SU-DHL-6 (cell line): ENCODE results near the gene RAD23B.
A peak's percentile ranks its signal among the peaks of the same experiment; 100 is the strongest.

ENCODE experiments used
- H2AFZ ChIP-seq: fragments of 200-600 bp; sonication (generic); 2 replicates; pipeline ENCODE4 v1.6.1; 2014; ENCODE audit warnings: low read depth, mild to moderate bottlenecking, moderate library complexity, mixed read lengths, antibody characterized with exemption, low read length; ENCODE audit not compliant: severe bottlenecking
- H3F3A ChIP-seq: fragments of 200-600 bp; shearing (Covaris generic); 2 replicates; pipeline ENCODE4 v1.6.0; 2016; ENCODE audit warnings: antibody characterized with exemption, mild to moderate bottlenecking; ENCODE audit not compliant: insufficient read depth
- H3K27ac ChIP-seq: fragments of 200-600 bp; sonication (generic); 2 replicates; pipeline ENCODE4 v1.5.1; 2016; ENCODE audit warnings: low read depth, mild to moderate bottlenecking, low read length, moderate library complexity, mixed read lengths
- H3K27me3 ChIP-seq: fragments of 200-600 bp; sonication (generic), shearing (Covaris generic); 2 replicates; pipeline ENCODE4 v1.6.0; 2014; ENCODE audit warnings: mild to moderate bottlenecking, low read length
- H3K36me3 ChIP-seq: fragments of 200-600 bp; sonication (generic); 2 replicates; pipeline ENCODE4 v1.6.1; 2014; ENCODE audit warnings: mild to moderate bottlenecking, low read length, mixed read lengths
- H3K4me2 ChIP-seq: fragments of 300-600, 200-600 bp; shearing (Covaris generic), sonication (generic); 2 replicates; pipeline ENCODE4 v1.6.0; 2014; ENCODE audit warnings: low read length, low read depth, mild to moderate bottlenecking; ENCODE audit not compliant: poor library complexity, severe bottlenecking
- H3K4me3 ChIP-seq: fragments of 200-600 bp; sonication (generic); 2 replicates; pipeline ENCODE4 v1.5.1; 2014; ENCODE audit warnings: antibody characterized with exemption, low read length, mild to moderate bottlenecking, mixed read lengths; ENCODE audit not compliant: insufficient read depth, poor library complexity, severe bottlenecking
- H3K79me2 ChIP-seq: fragments of 200-600 bp; sonication (generic); 2 replicates; pipeline ENCODE4 v1.6.1; 2014; ENCODE audit warnings: mild to moderate bottlenecking, low read length, moderate library complexity; ENCODE audit not compliant: insufficient read depth
- H3K9ac ChIP-seq: fragments of 200-600 bp; sonication (generic); 2 replicates; pipeline ENCODE4 v1.7.0; 2014; ENCODE audit warnings: mild to moderate bottlenecking, low read length
- H3K9me2 ChIP-seq: fragments of 200-600 bp; sonication (generic); replicated peaks from 2 replicates; pipeline ENCODE4 v1.6.1; 2014; ENCODE audit warnings: low read length; ENCODE audit not compliant: insufficient read depth
- H3K9me3 ChIP-seq: fragments of 200-600 bp; sonication (generic); 2 replicates; pipeline ENCODE4 v1.6.1; 2014; ENCODE audit warnings: low read length, mixed read lengths; ENCODE audit not compliant: insufficient read depth
- H4K20me1 ChIP-seq: fragments of 200-600 bp; sonication (generic); 2 replicates; pipeline ENCODE4 v1.6.1; 2014; ENCODE audit warnings: low read depth, mild to moderate bottlenecking, antibody characterized with exemption, low read length, moderate library complexity, mixed read lengths
- EZH2phosphoT487 ChIP-seq: fragments of 200-600 bp; sonication (generic), shearing (Covaris generic); conservative IDR thresholded peaks from 2 replicates; pipeline ENCODE4 v1.6.1; 2018; ENCODE audit warnings: mild to moderate bottlenecking, antibody characterized with exemption, low read length, moderate library complexity, mixed read lengths
- TF ChIP-seq, protein P1 (sequence below): fragments of 200-600 bp; sonication (generic); IDR thresholded peaks from one replicate; pipeline ENCODE4 v1.5.1; 2017; ENCODE audit warnings: antibody characterized with exemption, mild to moderate bottlenecking, low read length, moderate library complexity; ENCODE audit not compliant: insufficient read depth, poor library complexity, severe bottlenecking

The RAD23B gene

DNA sequence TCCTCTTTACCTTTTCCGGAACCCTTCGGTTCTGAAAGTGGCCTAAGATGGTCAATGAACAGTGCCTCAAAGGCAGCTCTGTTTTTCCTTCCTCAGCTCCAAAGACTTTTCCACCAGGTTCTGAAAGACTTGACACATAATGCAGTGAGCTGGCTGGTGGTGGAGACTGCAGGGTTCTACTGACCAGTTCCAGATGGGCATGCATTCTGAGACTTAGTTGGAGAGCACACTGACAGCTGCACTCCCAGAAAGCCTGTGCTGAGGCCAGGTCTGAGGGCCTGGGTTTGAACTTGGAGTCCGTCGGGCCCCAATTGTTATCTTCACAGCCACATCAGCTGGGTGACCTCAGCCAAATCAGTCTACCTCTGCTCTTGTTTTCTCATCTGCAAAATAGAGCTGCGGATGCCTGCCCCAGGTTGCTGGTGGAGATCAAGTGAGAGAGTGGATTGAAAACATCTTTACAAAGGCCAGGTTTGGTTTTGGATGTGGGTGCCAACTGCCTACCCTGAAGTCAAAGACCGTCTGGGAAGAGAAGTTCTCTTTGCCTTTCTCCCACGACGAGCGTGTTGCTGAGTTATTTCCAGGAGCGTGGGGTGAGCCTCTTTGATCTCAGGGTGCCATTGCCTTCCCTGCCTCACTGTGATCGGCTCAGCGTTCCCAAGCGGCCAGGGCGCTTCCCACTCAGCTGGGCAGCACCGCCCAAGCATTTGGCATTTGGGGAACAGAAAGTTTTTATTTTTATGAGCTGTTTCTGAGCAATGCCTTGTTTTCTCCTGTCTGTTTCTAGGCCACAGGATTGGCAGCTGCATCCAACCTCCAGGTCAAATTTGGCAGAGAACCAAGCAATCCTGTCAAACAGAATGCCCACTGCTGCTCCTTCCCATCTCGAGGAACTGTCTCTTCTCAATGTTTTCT, 54.9 kb downstream of the RAD23B start:
- Histone ChIP-seq H3K79me2 (no peaks in the 10 kb centered on the region), H3K4me2 (no peak overlapping the region), H4K20me1 (no peaks in the 10 kb centered on the region), H3K9me2 (no peaks in the 10 kb centered on the region), H3K4me3 (no peak overlapping the region), H3K27me3 (no peaks in the 10 kb centered on the region), H3K9me3 (no peaks in the 10 kb centered on the region), H2AFZ (no peak overlapping the region), H3K36me3 (no peaks in the 10 kb centered on the region; the same call in 1 of the 2 replicates), H3F3A (no peaks in the 10 kb centered on the region), H3K9ac (no peak overlapping the region), H3K27ac (no peak overlapping the region)
- no peak for TF ChIP-seq EZH2phosphoT487
- TF ChIP-seq, protein P1, sequence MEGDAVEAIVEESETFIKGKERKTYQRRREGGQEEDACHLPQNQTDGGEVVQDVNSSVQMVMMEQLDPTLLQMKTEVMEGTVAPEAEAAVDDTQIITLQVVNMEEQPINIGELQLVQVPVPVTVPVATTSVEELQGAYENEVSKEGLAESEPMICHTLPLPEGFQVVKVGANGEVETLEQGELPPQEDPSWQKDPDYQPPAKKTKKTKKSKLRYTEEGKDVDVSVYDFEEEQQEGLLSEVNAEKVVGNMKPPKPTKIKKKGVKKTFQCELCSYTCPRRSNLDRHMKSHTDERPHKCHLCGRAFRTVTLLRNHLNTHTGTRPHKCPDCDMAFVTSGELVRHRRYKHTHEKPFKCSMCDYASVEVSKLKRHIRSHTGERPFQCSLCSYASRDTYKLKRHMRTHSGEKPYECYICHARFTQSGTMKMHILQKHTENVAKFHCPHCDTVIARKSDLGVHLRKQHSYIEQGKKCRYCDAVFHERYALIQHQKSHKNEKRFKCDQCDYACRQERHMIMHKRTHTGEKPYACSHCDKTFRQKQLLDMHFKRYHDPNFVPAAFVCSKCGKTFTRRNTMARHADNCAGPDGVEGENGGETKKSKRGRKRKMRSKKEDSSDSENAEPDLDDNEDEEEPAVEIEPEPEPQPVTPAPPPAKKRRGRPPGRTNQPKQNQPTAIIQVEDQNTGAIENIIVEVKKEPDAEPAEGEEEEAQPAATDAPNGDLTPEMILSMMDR, result no peak

DNA sequence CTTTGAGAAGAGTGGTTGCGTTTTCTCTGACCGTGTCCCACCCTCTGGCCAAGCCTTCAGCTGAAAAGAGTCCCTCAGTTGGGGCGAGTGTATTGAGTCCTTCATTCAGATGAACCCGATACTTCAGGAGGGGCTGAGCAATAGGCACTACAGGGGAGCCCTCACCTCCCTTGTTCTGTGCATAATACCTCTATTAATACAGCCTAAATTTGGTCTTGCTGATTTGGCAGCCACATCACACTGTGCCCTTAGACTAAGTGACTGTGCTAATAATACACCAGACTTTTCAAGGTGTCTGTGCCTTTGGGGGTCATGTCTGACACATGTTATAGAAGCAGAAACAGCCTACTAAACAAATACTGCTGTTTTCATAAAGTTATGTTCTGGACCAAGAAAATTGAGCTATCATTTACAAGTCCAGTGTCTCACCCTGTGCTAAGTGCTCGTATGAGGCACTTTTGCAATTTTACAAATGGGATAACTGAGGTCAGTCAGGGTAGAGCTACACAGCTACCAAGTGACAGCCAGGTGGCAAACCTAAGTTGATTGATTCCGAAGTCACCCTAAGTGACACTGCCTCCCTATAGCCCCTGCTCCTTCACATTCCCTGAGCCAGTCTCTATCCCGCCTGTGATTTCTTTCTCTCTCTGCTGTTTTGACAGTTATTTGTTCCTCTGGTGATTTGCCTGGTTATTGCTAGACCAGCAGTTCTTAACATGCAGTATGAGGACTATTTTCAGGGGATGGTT, 56.0 kb downstream of the RAD23B start:
- Histone ChIP-seq H3K9me3 (no peaks in the 10 kb centered on the region), H3K9ac (no peak overlapping the region), H3K9me2 (no peaks in the 10 kb centered on the region), H3K27ac (no peak overlapping the region), H4K20me1 (no peaks in the 10 kb centered on the region), H3K79me2 (no peaks in the 10 kb centered on the region), H3K27me3 (no peaks in the 10 kb centered on the region), H3K4me3 (no peak overlapping the region), H3F3A (no peaks in the 10 kb centered on the region), H2AFZ (no peak overlapping the region), H3K4me2 (no peak overlapping the region), H3K36me3 (no peaks in the 10 kb centered on the region)
- no peak for TF ChIP-seq EZH2phosphoT487
- TF ChIP-seq, protein P1, result no peak

DNA sequence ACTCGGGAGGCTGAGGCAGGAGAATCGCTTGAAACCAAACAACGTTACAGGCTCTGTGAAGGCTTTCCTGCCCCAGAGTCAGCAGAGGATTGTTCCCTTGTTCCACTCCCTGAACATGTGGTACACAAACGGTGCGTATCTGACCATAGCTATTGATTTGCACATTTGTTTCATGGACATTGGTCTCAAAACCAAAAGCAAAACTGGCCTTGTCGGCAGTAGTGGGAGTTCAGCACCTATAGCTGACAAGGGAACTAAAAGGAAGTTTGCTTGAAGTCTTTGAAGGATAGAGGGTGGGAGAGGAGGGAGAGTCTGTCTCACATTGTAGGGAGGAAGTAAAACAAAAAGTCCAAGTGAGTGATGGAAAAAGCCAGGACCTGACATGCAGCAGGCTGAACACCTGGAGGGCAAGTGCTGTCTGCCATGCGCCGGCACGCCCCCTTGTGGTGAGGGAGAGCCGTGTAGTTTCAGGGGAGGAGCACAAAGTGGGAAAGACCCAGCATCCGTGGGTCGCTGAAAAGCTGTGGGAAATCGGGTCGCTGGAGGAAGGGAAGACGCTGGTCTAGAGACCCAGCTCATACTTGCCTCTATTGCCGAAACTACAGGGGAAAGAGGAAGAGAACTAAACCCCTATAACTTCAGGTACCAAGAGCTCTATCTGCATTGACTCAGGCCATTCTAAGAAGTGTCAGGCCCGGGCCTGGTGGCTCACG, 58.0 kb downstream of the RAD23B start:
- Histone ChIP-seq H3K27ac (no peak overlapping the region), H2AFZ (no peak overlapping the region), H3K9me3 (no peaks in the 10 kb centered on the region), H3K9ac (no peak overlapping the region), H3K4me2 (no peak overlapping the region), H3K4me3 (no peak overlapping the region), H3F3A (no peaks in the 10 kb centered on the region), H4K20me1 (no peaks in the 10 kb centered on the region), H3K36me3 (no peaks in the 10 kb centered on the region), H3K27me3 (no peaks in the 10 kb centered on the region), H3K9me2 (no peaks in the 10 kb centered on the region), H3K79me2 (no peaks in the 10 kb centered on the region)
- TF ChIP-seq EZH2phosphoT487, result no peak
- TF ChIP-seq, protein P1, result peak; percentile 74
